Stimulated activated CD4-positive, alpha-beta T cell treated with anti-CD3 and anti-CD28 coated beads, Interleukin-15, amount 100 ng/mL, for 48 hours (primary cell): Measurements from ENCODE around the gene SOX8.
"Not testable (repeated sequence)": the region's sequence is repeated elsewhere in the genome, so short reads cannot be mapped to it uniquely, and the experiment has no call there.

ENCODE experiments used
- DNase-seq, 2 donors: peaks; one replicate each; pipeline ENCODE4 v3.0.0-alpha.2; 2020; ENCODE audit warnings: low read depth in 2 of 2

The SOX8 gene

DNA sequence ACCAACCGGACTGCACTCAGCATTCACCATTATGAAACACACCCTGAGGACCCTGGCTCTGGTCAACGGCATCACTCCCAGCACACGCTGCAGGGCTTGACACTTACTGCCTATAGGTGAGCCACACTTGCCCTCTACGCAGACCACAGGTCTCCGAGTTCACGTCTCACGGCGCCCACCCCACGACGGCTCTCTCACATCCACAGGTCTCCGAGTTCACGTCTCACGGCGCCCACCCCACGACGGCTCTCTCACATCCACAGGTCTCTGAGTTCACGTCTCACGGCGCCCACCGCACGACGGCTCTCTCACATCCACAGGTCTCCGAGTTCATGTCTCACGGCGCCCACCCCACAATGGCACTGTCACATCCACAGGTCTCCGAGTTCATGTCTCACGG lies 25.8 kb upstream of the SOX8 start:
- DNase-seq = not testable (repeated sequence)

DNA sequence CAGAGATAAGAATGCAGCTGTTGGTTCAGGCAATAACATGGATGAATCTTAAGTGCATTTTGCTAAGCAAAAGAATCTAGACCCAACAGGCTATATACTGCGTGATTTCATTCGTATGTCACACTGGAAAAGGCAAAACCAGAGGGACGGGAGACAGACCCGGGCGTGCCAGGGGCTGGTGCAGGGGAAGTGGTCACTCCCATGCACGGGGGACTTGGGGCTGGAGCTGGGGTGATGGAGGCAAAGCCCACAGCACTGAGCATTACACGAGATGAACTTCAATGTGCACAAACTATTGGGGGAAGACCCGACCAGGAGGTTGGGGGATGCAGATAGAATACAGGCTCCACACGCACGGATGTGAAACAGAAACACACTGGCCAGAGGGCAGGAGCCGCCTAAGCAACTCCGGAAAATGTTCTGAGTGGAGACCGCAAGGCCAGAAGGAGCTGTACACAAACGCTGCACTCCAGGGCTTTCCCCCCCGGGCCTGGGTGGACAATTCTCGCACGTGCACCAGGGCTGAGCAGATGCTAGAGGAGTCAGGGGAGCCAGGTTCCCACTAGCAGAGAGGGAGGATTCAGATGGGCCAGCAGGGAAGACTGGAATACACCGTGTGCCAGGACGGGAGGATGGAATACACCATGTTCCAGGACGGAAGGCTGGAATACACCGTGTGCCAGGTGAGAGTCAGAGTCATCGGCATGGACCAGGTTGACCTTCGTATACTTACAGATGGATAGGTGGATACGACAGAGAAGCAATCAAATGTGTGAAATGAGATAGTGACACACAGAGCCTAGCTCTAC lies 22.1 kb upstream of the SOX8 start:
- no peak for DNase-seq

DNA sequence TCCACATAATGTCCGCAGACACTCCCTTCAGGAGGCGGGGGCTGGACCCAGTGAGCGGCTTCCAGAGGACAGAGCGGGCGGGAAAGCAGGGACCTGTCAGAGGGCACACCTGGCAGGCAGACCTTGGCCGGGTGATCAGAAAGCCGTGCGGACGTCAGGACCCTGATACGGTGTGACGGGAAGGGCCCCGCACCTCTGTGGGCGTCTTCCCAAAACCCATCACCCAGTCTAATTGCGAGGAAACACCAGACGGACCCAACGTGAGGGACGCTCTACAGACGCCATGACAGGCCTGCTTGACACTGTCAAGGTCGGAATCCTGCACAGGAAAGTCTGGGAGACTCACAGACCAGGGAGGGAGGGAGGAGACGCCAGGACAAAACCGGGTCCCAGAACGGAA lies 19.2 kb upstream of the SOX8 start:
- DNase-seq = no peak

DNA sequence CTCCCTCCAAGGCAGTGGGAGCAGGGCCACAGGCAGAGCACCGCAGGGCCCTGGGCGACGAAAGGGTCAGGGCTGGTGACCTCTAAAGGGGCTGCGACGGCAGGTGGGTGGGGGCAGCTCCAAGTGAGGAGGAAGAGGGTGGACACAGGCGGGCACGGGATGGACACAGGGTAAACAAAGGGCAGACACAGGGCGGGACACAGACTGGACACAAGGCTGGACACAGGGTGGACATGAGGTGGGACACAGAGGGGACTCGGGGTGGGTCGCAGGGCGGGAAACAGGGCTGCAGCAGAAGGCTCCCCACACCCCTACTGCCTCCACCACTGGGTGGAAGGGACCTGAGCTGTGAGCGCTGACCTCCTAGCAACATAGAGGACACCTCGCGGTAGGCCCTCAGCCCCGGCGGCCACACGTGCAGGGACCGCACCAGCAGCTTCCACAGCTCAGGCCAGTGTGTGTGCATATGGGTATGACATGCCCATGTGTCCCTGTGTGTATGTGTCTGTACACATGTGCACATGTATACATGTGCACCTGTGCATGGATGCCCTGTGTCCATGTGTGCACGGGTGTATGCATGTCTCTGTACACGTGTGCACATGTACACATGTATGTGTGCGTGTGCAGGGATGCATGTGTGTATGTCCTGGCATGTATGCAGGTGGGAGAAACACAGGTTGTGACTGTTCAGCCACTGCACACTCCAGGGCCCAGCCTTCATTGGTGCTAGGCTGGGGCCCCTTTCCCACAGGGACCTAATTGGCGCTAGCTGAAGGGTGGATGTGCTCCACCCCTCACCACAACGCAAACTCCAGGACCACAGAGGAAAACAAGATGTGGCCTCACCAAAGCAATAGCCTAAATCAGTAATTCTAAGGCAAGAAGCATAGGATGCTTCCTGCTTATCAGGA lies 18.4 kb upstream of the SOX8 start:
- no peak for DNase-seq

DNA sequence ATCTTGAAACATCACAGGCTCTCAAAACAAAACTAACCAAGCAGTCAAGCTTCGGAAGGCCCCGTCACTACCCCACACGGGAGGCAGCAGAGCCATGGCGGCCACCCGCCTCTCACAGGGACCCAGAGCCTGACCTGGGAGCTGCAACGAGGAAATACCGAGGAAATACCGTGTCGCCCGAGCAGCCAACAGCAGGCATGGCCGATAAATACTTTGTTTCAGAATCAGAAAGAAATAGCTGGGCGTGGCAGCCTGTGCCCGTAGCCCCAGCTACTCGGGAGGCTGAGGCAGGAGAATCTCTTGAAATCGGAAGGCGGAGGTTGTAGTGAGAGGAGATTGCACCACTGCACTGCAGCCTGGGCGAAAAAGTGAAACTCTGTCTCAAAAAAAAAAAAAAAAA lies 17.7 kb upstream of the SOX8 start:
- no peak for DNase-seq

DNA sequence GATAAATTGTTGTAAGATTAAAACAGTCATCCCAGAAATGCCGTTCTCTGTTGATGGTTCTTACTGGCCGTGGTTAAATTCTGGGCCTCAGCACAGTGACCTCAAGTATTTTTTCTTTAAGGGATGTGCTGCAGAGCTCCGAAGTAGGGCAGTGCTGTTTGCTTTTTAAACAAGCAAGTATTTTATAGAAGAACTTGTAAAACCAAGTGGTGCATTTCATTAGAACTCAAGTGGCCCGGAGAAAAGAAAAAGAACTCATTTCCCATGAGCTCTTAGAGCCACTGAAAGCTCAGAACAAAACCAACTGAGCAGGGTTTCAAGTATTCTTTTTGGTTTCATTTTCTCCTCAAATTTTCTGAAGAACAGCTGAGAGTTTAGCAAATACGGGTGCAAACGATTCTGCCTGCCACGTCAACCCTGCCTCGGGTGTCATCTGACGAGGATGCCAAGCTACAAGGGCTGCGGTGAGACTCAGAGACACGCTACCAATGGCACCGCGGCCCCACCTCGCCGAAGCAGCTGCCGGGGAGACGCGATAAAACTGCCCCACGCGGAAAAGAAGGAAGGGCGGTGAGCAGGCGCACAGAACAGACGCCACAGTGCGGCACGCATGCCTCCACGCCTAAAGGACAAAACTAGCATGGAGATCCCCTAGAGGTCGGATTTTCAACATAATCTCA lies 17.1 kb upstream of the SOX8 start:
- peak; percentile 53 to 74 for DNase-seq

DNA sequence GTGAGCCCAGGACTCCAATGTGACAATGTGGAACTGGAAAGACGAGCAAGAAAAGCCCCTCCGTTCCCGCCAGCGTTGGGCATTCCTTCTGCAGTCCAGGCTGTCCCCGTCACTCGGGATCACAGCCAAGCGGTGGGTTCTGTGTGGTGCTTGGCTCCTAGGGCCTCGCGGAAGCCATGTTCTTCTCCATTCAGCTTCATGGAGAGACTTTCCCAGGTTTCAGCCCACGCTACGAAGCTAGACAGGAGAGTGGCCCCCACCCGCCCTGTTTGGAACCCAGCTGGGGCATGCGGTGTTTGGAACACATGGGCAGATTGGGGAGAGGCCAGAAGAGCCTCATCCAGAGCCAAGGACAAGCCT lies 16.6 kb upstream of the SOX8 start:
- no peak for DNase-seq

DNA sequence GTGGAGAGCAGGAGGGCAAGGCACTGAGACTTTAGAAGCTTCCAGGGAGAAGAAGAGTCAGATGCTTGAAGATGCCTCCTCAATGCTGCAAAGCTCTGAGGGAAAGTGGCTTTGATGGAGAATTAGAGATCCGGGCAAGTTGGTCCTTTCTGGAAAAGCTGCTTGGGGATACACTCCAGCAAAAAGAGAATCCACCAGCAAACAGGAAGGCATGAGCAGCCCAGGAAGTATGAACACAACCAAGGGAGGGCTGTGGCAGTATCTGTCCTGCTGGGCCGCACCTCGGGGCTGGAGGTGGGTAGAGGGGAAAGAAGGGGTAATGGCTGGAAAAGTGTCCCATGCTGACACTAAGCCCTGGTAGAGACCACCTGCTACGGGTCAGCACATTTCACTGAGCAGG lies 16.1 kb upstream of the SOX8 start:
- no peak for DNase-seq

DNA sequence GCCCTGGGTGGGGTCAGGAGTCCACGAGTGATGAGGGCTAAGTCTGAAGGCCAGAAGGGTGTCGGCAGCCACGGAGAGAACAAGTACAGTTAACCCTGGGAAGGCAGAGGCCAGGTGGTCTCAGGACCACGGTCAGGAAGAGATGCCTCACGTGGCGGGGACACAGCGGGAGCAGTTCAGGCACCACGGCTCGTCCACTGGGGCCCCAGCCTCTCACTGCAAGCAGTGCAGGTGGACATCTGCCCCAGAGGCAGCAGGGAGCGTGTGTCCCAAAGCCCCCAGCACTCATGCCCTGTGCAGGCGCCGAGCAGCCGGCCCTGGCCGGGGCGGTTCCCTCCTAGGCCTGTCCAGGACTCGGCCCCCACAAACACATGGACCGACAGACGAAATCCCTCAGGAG lies 15.5 kb upstream of the SOX8 start:
- DNase-seq = no peak

DNA sequence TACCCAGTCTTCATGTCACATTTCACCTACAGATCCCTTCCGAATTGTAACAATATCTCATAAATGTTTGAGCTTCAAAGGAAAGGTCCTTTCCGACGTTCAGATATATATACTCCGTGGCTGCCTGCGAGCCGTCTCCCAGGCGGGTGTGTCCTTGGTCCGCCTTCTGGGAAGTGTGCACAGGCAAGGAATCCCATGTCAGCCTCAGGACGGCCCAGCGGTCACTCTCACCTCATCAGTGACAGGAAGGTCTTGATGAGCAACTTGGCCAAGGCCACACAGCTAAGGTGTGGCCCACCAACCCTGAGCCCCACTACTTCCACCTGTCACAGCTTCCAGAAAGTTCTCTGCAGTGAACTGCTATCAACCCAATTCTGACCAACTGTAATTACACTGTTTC lies 15.1 kb upstream of the SOX8 start:
- no peak for DNase-seq

DNA sequence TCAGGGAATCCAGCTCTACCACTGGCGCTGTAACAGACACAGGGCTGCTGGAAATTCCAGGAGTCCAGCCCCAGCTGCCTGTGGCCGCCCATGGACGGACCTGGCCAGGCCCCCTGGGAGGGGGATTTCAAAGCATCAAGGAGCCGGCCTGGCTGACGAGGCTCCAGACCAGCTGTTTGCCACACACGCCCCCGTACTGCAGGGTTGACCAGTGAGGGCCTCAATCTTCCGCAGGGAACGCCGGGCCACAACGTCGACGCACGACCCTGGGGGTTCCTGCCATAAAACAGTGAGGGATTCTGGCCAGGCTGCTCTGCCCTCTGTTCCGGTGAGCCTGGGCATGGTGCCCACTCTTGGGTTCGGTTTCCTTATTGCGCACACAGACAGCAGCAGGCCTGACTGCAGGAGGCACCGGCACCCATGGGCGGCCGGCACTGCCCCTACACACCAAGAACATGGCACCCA lies 14.5 kb upstream of the SOX8 start:
- no peak for DNase-seq

DNA sequence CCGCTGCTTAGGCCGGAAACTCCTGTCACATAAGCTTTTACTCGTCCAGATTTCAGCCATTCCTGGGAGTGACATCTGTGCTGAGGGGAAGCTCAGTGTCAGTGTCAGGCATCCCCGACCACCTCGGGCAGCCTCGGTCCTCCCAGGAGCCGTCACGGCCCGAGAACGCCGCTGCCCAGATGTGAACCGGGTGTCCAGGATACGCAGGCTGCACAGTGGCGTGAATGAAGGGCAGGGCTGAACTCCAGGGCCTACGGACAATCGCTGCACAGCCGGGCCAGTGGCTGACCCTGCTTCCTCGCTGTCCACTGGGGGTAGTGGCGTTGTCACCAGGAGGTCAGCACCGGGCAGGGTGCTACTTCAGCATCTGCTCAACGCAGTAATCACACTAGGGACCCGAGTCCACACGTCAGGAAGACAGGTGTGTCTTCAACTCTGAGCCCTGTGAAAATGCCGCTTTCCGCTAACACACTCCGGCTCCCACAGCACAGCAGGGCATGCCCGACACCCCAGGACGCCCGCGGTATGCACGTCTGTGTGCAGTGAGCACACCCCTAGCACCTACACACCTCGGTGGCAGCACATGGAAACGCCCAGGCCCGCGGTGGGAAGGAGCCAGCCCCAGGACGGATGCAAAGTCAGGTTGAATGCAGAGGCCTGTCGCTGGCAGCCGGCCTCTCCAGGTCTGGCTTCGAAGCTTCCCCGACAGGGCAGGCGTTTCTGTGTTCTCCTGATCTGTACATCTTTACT lies 13.8 kb upstream of the SOX8 start:
- DNase-seq = no peak

DNA sequence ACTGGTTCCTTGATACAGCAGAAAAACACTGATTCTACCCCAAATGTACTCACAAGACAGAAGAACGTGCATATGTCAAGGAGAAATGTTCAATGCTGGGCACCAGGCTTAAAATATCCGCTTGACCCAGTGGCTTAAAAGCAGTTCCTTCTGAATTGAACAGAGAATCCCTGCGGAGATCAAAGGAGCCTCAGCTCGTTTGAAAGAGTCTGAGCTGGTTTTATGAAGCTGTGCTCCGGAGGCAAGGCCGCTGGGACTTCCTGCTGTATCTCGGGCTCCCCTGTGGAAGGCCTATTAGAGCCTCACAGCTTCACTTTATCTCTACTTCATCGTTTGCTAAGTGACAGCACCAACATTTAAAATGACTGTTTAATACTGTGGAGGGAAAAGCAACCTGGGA lies 12.9 kb upstream of the SOX8 start:
- no peak for DNase-seq

DNA sequence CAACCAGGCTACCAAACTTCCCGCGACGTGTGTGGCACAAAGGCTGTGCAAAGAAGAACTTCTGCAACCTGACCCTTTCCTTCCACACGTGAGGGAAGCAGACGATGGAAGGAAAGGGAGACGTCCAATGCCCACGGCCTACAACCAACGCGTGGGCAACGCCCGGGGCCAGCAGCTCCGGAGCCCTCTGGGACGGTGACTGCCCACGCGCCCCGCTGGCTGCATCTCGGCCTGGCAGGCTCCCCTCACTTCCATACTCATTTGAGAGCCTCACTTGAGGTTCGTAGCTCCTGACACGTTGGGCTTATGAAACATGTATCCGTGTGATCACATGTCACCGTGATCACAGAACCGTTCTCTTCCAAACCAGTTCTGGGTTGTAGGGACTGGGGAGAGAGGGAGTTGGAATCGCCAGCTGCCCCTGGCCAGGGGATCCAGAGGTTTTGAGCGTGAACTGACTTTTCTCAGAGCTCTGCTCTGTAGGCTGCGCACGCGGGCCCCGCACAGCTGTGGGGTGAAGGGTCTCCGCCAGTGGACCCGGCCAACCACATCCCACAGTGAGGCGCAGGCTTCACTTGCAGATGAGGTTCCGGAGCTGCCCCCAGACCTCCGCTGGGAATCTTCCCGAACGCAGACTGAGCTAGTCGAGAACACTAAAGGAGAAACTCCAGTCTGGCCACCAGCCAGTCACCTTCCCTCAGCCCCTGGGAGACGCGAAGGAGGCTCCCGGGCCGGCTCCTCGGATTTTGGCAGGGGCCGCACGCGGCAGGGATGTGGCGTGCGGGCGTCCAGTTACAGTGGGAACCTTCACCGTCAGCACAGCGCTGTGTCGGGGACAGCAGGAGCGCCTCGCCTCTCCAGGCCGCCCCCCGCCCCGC lies 11.8 kb upstream of the SOX8 start:
- no peak for DNase-seq

DNA sequence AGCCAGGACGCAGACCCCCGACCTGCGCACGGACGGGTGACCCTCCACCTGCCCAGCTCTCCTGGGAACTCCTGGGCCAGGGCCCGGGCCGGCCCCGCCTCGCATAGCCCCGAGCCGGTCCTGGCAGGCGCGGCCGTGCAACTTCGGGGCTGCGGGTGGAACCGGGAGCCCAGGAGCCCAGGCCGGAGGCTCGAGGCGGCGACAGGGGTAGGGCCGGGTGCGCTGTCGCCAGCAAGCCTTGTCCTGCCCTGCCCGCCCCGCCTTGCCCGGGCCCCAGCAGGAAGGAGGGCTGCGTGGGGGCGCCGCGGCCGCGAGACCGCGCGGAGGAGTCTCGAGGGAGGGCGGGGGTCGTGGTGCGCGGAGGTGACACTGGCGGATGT lies 11.2 kb upstream of the SOX8 start:
- DNase-seq = no peak

DNA sequence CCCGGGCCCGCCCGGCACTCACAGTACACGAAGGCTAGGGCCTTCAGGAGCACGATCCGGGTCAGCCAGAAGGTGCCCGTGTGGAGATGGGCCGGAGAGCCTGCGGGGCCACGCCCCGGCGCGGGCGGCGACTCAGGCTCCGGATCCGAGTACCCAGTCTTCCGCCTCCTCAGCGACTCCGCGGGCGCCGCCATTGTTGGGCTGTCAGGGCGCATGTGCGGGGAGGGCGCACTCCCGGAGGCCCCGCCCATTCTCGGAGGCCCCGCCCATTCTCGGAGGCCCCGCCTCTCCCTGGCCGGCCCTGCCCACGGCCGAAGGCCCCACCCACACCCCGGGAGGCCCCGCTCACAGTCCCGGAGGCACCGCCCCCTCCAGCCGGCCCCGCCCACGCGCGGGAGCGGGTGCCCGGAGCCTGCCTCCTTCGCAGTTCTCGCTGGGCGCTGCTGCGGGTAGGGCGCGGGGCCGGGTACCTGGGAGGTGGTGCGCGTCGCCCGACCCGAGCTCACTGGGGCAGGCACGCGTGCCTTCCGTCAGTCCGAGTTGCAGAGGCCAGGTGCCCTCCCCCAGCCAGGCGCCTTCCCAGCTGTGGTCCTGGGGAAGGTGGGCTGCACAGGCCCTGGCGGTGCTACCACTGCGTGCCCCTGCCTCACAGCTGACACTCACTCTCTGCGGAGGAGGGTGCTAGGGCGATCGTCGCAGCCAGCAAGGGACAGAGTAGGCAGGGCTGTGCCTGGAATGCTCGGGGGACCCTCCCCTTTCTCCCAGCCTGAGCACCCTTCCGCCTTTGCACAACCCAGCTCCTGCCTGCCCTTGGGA lies 10.6 kb upstream of the SOX8 start, which contains the start of gene LMF1:
TSS of gene LMF1 (minus strand) at position 219 of the 816 bp plus-strand sequence. CDS start at position 215, 4 bp downstream.
- peak; percentile 92 to 93 for DNase-seq

DNA sequence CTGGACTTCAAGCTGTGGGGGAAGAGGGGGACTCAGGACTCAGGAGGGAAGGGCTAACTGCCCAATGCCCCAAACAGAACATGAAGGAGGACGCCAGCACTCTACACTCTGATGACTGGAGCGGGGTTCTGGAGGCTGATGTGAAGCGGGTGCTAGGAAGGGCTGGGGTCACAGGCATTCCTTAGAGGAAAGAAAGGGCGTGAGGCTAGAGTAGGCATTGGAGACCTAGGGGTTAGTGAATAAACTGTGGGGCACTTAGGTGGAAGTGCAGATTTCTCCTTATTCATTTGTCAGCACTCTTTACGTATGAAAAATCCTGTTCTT lies 10.0 kb upstream of the SOX8 start:
- DNase-seq = no peak

DNA sequence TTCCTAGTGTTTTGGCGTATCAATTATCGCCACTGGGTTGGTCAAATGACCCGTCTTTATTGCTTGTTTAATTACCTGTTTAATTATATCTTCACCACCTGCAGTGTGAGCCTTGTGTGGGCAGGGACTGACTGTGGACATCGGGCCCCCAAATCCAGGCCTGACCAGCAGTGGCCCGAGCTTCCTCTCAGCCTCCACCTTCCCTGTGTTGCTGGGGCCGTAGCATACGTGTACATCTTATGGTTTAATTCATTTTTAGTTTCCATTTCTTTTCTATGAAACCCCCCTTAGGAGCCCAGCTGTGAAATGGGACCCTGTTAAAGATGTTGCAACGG lies 9.6 kb upstream of the SOX8 start:
- DNase-seq = no peak

DNA sequence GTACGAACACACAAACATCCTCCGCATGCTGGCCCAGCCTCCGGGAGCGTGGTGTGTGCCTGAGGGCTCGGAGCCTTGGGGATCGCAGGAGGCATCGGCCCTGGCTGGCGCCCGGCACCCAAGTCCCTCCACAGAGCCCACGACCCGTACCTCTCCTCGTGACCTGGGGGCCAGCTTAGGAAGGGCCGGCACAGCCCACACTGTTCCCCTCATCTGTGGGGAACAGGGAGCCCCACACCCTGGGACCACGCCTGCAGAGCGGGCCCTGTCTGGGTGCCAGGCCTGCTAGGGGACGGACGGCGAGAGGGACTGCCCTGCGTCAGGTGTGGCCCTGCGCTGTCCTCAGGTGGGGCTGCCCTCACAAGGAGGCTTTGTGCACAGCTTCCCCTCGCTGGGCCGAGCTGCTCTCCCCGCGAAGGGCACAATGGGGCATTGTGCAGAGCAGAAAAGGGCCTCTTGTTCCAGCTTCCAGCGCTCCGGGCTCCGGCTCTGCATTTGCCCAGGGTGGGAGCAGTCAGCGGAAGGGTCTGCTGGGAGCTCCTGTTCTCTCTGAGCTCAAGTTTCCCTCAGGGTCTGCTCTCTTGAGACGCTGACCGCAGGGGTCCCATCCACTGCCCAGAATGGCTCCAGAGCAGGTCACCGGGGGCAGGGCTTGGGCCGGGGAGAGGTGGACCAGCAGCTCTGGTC lies 9.1 kb upstream of the SOX8 start:
- DNase-seq = no peak
